ENCODE data around the gene GPC6.

Gene GPC6

GRCh38 chr13:93268327-93269028, 41.9 kb downstream of the GPC6 start:
- DNase-seq (ENCODE audit: low read depth): no peak

DNA sequence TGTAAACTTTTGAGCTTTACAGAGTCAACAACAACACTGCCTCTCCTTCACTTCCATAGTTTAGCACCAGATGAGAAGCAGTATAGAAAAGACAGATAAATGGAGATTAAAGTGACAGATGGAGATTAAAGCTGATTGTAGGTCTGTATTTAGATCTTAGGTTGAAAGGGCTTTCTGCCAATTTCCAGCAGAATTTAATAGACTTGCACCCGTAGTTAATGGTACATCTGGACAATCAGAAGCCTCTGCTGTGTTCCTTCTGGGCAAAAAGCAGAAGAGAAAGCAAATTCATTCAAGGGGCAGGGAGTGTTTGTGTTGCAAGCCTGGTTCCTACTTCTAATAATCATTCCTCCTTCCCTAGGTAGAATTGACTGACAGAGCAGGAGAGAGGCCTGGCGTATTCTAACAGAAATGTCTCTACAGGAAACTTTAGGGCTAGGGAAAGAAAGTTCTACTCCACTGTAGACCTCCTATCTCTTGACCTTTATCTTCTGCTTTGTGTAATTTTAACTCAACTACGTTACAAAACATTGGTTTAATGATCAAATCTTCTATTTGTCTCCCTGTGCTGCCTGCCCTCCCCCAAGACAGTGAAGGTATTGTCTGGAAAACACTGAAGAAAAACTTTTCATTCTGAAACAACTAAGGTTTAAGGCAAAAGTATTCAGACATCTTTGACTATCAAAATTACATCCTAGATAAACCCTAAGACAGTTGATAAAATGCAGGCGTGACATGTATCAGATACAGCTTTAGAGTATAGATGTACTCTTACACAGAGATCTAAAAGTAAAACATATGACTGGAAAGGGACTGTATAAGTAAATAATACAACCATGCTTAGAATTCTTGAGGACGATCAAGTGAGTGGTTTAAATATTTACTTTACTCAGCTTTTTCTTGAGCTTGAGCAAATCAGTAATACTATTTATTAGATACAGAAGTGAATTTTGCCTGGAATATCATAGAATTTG, 44.4 kb downstream of the GPC6 start:
- DNase-seq (ENCODE audit: low read depth): no peak

GRCh38 chr13:93279982-93280381, 53.4 kb downstream of the GPC6 start:
- DNase-seq (ENCODE audit: low read depth): no peak

DNA sequence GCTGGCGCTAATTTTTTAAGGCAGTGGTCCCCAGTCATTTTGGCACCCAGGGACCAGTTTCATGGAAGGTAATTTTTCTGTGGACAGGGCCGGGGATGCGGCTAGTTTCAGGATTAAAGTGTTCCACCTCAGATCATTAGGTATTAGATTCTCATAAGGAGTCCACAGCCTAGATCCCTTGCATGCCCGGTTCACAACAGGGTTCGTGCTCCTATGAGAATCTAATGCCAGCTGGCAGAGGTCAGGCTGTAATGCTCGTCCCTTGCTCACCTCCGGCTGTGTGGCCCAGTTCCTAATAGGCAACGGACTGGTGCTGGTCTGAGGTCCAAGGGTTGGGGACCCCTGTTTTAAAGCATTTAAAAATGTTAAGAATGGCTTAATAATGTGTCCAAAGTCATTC, 54.1 kb downstream of the GPC6 start:
- no peak for DNase-seq (ENCODE audit: low read depth)

DNA sequence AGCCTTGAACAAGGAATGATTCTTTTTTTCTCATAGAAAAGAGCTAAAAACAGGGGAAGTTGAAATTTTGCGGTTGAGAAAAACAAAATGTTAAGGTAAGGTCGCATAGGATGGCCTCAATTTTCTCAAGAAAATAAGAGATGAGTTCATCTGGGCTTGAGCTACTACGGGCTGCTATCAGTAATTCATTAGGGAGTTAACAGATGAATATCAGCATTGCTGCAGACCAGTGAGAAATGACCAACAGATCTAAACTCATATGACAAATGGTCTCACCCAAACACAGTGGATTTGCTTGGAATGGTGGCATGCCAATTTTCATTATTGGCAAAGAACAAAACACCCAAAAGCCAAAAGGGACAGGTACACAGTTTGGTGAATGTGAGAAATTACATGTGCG, 56.6 kb downstream of the GPC6 start:
- no peak for DNase-seq (ENCODE audit: low read depth)

- DNase-seq (ENCODE audit: low read depth): no peak
These were observed 57.5 kb downstream of the GPC6 start for GRCh38 chr13:93284064-93284463.

DNA sequence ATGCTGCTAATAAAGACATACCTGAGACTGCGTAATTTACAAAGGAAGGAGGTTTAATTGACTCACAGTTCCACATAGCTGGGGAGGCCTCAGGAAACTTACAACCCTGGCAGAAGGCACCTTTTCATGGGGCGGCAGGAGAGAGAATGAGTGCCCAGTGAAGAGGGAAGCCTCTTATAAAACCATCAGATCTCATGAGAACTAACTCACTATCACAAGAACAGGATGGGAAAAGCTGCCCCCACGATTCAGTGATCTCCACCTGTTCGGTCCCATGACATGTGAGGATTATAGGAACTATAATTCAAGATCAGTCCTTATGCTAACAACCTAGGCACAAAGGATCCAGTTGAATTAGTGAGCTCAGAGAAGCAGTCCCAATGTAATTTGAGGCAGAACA, 59.4 kb downstream of the GPC6 start:
- DNase-seq (ENCODE audit: low read depth): no peak

GRCh38 chr13:93289053-93289452, 62.4 kb downstream of the GPC6 start:
- DNase-seq (ENCODE audit: low read depth): no peak

DNA sequence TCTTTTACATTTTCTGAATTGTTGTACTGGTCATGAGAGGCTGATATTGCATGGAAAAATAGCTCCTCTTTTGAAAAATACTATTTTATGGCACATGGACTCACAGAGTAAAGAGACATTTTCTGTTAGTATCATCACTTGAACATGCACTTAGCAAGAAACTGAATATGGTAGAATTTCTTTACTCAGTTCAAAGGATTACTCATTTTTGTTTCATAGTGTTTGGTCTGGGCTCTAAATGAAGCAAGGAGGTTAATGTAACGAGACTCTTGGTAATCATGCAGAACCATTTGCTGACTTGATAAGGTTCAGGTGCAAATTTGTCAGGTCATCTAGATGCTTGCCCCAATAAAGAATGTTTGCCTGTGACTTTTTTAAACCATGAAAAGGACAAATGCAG, 63.2 kb downstream of the GPC6 start:
- no peak for DNase-seq (ENCODE audit: low read depth)

DNA sequence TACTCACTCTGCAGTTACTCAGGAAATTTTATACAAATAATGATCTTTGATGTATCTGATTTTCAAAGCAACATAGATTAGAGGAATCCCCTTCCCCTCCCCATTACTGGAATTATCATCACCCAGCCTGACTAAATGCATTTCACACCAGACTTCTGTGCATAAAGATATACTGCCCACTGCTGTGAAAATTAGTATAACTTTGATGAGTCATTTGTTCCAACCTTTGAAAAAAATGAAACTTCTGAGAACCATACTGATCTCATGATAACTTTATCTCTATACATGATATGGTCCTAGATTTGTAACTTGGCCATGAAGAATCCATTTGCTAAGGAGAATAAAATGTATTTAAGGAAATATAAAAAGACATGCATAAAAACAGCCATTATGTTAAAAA, 63.9 kb downstream of the GPC6 start:
- no peak for DNase-seq (ENCODE audit: low read depth)

- DNase-seq (ENCODE audit: low read depth): no peak
These were observed 65.8 kb downstream of the GPC6 start for GRCh38 chr13:93292366-93292765.

DNA sequence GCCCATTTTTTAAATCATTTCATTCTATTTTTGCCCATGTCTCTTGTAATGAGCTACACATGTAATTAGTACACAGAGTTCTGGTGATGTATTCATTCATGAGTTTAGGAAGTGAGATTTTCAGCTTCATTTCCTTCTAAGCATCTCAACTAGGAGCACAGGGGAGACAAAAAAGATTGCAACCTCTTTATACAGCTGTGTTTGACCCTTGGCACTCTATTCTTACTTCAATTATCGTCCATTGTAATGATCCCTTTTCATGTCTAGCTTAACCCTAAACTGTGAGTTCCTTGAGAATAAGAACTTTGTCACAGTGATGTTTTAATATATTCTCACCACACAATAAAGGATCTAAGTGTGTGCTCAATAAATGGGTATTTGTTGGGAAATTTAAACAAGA, 67.1 kb downstream of the GPC6 start:
- no peak for DNase-seq (ENCODE audit: low read depth)

DNA sequence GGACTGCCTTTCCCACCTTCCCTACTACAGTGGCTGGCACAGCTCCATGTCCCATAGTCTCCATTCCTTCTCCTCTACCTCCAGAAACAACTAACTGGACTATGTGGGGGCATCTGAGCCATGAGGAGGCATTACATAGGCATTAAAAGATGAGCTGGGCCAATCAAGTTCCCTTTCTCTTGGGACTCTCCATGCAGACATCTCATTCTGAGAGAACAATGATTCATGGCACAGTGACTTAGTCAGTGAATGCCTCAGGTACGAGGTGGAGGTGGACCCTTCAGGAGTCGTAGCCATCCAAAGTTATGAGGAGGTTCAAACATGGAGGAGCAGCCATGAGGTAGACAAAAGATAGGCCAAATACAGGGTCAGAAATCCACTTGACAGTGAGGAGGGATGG, 70.0 kb downstream of the GPC6 start:
- DNase-seq (ENCODE audit: low read depth): no peak

DNA sequence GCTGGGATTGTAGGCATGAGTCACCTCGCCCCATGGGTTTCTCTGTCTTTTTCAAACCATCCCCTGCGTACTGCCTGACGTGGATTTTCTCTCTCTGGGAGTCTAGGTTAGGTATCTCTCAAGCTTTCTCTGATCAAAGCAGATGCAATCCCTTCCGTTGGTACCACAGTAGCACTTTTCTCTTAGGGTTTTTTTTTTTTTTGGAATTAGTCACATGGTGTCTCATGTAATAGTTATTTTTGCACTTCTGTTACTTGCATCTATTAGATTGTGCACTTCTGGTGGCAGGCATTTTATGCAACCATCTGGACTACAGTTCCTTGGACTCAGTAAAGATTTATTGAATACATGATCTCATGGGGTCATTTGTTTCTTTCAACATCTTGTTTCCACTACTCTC, 72.1 kb downstream of the GPC6 start:
- DNase-seq (ENCODE audit: low read depth): no peak

- DNase-seq (ENCODE audit: low read depth): no peak
These were observed 77.5 kb downstream of the GPC6 start for GRCh38 chr13:93304134-93304533.

DNA sequence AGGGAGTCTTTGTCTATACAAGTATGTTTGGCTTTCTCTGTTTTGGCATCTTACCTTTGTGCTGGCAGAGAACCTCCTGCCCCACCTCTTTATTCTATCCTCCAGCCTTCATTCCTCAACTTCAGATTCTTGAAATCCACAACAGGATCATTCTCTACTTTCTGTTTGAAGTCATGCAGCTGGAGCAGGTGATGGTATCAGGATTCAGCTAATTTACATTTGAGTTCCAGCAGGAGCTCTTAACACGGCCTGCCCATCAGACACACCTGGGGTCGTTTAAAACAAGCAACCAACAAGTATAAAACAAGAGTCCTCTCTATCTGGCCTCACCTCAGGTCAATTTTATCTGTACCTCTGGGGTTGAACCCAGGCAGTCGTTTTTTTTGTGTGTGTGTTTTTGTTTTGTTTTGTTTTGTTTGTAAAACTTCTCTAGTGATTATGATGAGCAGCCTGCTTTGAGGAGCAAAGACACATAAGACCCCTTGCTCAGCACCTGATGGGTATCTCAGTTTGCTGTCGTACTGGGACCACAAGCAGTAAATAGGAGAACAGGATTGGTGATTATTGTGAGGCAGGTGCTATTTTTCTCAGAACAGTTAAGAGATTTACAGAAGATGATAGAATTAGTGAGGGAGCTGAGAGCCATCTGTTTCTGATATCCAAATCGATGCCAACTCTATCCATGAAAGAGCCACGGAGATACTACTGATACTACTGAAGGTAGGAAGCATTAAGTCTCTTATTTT, 78.4 kb downstream of the GPC6 start:
- DNase-seq (ENCODE audit: low read depth): no peak

DNA sequence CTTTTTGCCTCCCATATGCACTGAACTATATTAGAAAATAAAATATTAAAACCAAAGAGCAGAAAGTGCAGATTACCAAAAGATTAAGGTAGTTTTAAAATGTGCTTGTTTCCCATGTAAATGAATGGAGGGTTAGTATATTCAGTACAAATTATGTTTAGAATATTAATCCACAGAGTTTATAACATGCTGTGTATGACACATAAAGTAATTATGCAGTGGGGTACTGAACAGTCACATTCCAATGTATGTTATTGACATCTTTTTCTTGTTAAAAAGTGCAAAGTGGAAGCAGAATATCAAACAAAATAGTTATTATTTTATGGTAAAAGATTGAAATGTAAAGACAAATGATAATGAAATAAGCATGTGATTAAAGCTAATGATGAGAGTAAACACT, 79.3 kb downstream of the GPC6 start:
- peak; percentile 8 for DNase-seq (ENCODE audit: low read depth)

- DNase-seq (ENCODE audit: low read depth): no peak
These were observed 80.5 kb downstream of the GPC6 start for GRCh38 chr13:93307136-93307535.

DNA sequence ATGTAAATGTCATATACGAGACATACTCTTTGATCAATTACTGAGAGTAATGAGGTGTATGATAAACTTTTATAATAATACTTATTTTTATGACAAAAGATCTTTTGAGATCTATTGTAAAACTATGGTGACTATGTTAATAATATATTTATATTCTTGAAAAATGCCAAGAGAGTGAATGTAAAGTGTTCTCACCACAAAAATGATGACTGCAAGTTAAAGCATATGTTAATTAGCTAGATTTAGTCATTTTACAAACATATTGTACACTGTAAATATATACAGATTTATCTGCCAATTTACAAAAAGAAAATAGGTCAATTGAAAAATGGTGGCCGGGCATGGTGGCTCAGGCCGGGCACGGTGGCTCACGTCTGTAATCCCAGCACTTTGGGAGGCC, 81.0 kb downstream of the GPC6 start:
- no peak for DNase-seq (ENCODE audit: low read depth)

DNA sequence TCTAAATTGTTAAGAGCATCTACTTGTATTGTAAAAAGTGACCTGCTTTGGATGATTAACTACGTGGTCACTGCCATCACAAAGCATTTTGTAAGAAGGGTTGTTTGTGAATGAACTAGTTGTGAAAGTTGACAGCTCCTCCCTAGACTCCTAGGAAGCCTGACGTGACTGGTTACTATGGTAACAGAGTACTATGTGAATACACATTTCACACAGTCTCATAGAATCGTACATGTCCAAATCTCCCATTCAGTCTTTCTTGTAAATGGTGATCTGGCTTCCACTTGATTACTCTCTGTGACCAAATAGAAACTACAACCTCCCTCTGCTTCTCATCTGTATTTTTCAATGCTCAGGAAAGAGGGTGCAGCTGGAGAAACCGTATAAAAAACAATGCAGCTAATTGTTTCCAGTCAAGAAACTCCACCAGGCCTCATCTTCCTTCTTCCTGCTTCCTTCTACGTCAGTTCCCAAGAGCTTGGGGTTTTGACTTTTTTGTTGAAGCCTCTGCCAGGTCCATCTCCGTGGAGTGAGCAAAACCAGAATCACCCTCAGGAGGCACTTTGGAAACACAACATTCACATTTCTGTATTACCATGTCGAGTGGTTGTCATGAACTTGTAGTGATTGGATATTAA, 83.4 kb downstream of the GPC6 start:
- DNase-seq (ENCODE audit: low read depth): no peak

DNA sequence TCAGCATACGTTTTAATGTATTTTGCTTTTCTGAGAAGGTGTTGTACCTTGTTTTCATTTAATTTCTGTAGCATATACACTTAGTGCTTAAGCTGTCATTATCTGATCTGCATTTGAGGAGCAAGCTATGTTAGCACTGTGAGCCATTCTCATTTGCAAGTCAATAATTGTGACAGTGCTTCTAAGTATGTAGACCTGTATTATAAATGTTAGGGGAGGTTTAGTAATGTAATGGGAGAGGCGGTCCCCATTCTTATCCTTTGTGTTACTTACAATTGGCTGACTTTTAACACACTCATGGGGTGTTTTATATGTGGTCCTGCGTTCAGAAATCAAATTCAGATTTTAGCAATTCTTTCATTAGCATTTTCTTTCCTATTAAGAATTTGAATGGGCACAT, 90.2 kb downstream of the GPC6 start:
- no peak for DNase-seq (ENCODE audit: low read depth)

GRCh38 chr13:93318534-93319254, 92.1 kb downstream of the GPC6 start:
- DNase-seq (ENCODE audit: low read depth): no peak
